ENCODE data around the gene ZFP37. TPM values are rescaled to one million over a fixed set of nuclear protein-coding genes. Genes with fewer than 3 reads are reported as not detected.

Gene ZFP37
- total RNA-seq, 6 donors from 2014 or later: 1.0 to 2.5 (median 1.3) TPM; not detected in 1

- Histone ChIP-seq H3K27me3 (no peaks in the 10 kb centered on the region), H3K4me1 (no peaks in the 10 kb centered on the region), H3K4me3 (peak overlapping the region in 2 of 4 donors; percentile 19 to 39), H3K36me3 (no peaks in the 10 kb centered on the region), H3K27ac (no peak overlapping the region), H3K9me3 (peaks cover 0 to 50% (median 9%) of the 10 kb centered on the region in 4 donors)
- TF ChIP-seq POLR2A (IDR thresholded peaks at IDR 0.05) (no peak), POLR2AphosphoS5 (IDR thresholded peaks at IDR 0.05) (no peak), EP300 (IDR thresholded peaks at IDR 0.05) (no peak), CTCF (IDR thresholded peaks at IDR 0.05) (no peak)
- DNase-seq: no peak
- WGBS, 2 donors: 37 to 38% methylated on average over 9 of the region's 9 CpGs
- ATAC-seq (ENCODE audit: low FRiP score in 2 of 2): no peak
Measured at GRCh38 chr9:113012492-113012891, 44.0 kb downstream of the ZFP37 start.

- ATAC-seq (ENCODE audit: low FRiP score in 2 of 2): peak in 1 of 2 donors; percentile 36
- H3K27me3 ChIP-seq: no peaks in the 10 kb centered on the region
- no peaks in the 10 kb centered on the region for H3K4me1 ChIP-seq
- 3 to 7% methylated on average over 29 to 30 of the region's 30 CpGs for WGBS, 2 donors
- TF ChIP-seq POLR2AphosphoS5 (IDR thresholded peaks at IDR 0.05) (no peak), EP300 (IDR thresholded peaks at IDR 0.05) (no peak), CTCF (IDR thresholded peaks at IDR 0.05) (no peak), POLR2A (IDR thresholded peaks at IDR 0.05) (no peak)
- H3K4me3 ChIP-seq: peak within 1 kb of the TSS in 2 of 4 donors; percentile 19 to 39
- no peak within 1 kb of the TSS for H3K27ac ChIP-seq
- no peaks in the 10 kb centered on the region for H3K36me3 ChIP-seq
- peak in 1 of 2 donors; percentile 84 for DNase-seq
- H3K9me3 ChIP-seq: peaks cover 0 to 56% (median 10%) of the 10 kb centered on the region in 4 donors
Measured at GRCh38 chr9:113011911-113012381, 44.6 kb downstream of the ZFP37 start, which contains the start of gene ZNF883. Gene ZNF883 (minus strand): TSS chr9:113012192.

- no peaks in the 10 kb centered on the region for H3K4me1 ChIP-seq
- 46 to 83% methylated on average over 1 of the region's 1 CpG for WGBS, 2 donors
- TF ChIP-seq POLR2A (IDR thresholded peaks at IDR 0.05): no peak
- TF ChIP-seq EP300 (IDR thresholded peaks at IDR 0.05): no peak
- TF ChIP-seq POLR2AphosphoS5 (IDR thresholded peaks at IDR 0.05): no peak
- TF ChIP-seq CTCF (IDR thresholded peaks at IDR 0.05): no peak
- DNase-seq (no peak), ATAC-seq (ENCODE audit: low FRiP score in 2 of 2) (no peak)
- no peaks in the 10 kb centered on the region for H3K27me3 ChIP-seq
- no peak overlapping the region for H3K4me3 ChIP-seq
- no peak overlapping the region for H3K27ac ChIP-seq
- peaks cover 0 to 49% (median 33%) of the 10 kb centered on the region in 4 donors for H3K9me3 ChIP-seq
- H3K36me3 ChIP-seq: no peaks in the 10 kb centered on the region
Measured at GRCh38 chr9:113005777-113006176, 50.7 kb downstream of the ZFP37 start.

- ATAC-seq (ENCODE audit: low FRiP score in 2 of 2) (no peak), DNase-seq (no peak)
- 92 to 97% methylated on average over 8 of the region's 8 CpGs for WGBS, 2 donors
- no peaks in the 10 kb centered on the region for H3K27me3 ChIP-seq
- H3K4me3 ChIP-seq: no peak overlapping the region
- no peaks in the 10 kb centered on the region for H3K36me3 ChIP-seq
- peaks cover 34 to 78% (median 70%) of the 10 kb centered on the region in 4 donors for H3K9me3 ChIP-seq
- H3K27ac ChIP-seq: no peak overlapping the region
- TF ChIP-seq POLR2A (IDR thresholded peaks at IDR 0.05) (no peak), CTCF (IDR thresholded peaks at IDR 0.05) (no peak), POLR2AphosphoS5 (IDR thresholded peaks at IDR 0.05) (no peak), EP300 (IDR thresholded peaks at IDR 0.05) (no peak)
- H3K4me1 ChIP-seq: no peaks in the 10 kb centered on the region
Measured at GRCh38 chr9:112997236-112997941, 59.1 kb downstream of the ZFP37 start.

Other genes with a start within 250 kb of the ZFP37 start
- 10 to 100 TPM in 5 of 6 donors, 1 to 10 TPM in 1; 9.1 to 23.6 (median 14.8) TPM for gene SLC46A2, start 165.8 kb downstream of the ZFP37 start, total RNA-seq
- 1 to 10 TPM in 1 of 6 donors, under 1 TPM in 4, not detected in 1; 0.26 to 1.2 (median 0.69) TPM for gene ZNF883, start 44.5 kb downstream of the ZFP37 start, total RNA-seq
- 10 to 100 TPM; 43.1 to 79.6 (median 57.4) TPM for gene SLC31A2, start 94.3 kb upstream of the ZFP37 start, total RNA-seq
- gene FKBP15, start 164.6 kb upstream of the ZFP37 start, total RNA-seq: 10 to 100 TPM; 36.5 to 72.3 (median 50.0) TPM
- 10 to 100 TPM; 10.5 to 44.7 (median 28.5) TPM for gene SLC31A1, start 164.8 kb upstream of the ZFP37 start, total RNA-seq
- 10 to 100 TPM; 17.7 to 41.9 (median 28.4) TPM for gene CDC26, start 218.8 kb upstream of the ZFP37 start, total RNA-seq
- gene PRPF4, start 218.9 kb upstream of the ZFP37 start, total RNA-seq: 10 to 100 TPM in 5 of 6 donors, 1 to 10 TPM in 1; 7.1 to 18.2 (median 15.0) TPM
- 1 to 10 TPM in 1 of 6 donors, under 1 TPM in 2, not detected in 3; 0.30 to 3.1 (median 0.39) TPM for gene RNF183, start 246.7 kb upstream of the ZFP37 start, total RNA-seq